ENCODE measurements around the gene FADS3. TPM values are rescaled to one million over a fixed set of nuclear protein-coding genes. Genes with fewer than 3 reads are reported as not detected.

The FADS3 gene
- total RNA-seq, 1 donor from 2014 or later = 135 TPM

DNA sequence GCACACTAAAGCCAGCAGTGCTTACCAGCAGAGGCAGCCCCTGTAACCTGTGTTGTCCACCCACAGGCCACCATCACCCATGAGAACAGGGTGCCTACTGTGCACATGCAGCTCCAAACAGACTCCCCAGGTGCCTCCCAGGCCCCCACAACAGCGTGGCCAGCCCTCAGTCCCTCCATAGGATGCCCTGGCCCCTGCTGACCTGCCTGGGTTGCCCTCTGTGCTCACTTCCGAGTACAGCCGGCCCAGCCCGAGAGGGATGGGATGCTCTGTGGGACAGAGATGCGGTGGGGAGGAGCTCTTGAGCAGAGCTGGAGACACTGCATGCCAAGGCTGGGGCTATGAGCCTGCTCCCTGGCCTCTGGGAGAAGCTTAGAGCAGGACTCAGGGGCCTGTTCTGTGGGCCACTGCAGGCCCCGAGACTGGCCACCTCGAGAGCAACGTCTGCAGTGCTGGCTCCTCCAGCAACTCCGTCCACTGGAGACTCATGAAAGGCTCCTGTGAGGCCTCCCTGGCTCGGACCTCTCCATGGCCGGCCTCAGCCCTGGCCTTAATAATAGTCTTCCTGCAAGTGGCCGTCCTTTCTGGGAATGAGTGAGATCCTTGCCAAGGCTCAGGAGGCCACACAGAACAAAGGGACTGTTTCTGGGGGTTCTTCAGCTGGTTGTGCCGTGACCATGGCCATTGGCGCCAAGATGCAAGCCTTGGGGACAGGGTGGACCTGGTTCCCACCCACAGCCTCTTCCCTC, 36.2 kb downstream of the FADS3 start:
- TF ChIP-seq, protein P1, sequence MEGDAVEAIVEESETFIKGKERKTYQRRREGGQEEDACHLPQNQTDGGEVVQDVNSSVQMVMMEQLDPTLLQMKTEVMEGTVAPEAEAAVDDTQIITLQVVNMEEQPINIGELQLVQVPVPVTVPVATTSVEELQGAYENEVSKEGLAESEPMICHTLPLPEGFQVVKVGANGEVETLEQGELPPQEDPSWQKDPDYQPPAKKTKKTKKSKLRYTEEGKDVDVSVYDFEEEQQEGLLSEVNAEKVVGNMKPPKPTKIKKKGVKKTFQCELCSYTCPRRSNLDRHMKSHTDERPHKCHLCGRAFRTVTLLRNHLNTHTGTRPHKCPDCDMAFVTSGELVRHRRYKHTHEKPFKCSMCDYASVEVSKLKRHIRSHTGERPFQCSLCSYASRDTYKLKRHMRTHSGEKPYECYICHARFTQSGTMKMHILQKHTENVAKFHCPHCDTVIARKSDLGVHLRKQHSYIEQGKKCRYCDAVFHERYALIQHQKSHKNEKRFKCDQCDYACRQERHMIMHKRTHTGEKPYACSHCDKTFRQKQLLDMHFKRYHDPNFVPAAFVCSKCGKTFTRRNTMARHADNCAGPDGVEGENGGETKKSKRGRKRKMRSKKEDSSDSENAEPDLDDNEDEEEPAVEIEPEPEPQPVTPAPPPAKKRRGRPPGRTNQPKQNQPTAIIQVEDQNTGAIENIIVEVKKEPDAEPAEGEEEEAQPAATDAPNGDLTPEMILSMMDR (IDR thresholded peaks at IDR 0.05) = no peak
- DNase-seq = no peak
- H3K36me3 Mint-ChIP-seq (ENCODE audit: low read depth) = peaks cover 4% of the 10 kb centered on the region
- intact Hi-C loops (cut with micrococcal nuclease) = no loop called here
- H3K4me1 Mint-ChIP-seq = no peaks in the 10 kb centered on the region
- H3K4me3 Mint-ChIP-seq = no peak overlapping the region
- no peak for ATAC-seq (ENCODE audit: low read depth)
- no peaks in the 10 kb centered on the region for H3K9me3 Mint-ChIP-seq
- ChIA-PET POLR2A (no interaction called here), CTCF (no interaction called here)
- H3K27ac Mint-ChIP-seq = no peak overlapping the region
- H3K27me3 Mint-ChIP-seq = no peaks in the 10 kb centered on the region

DNA sequence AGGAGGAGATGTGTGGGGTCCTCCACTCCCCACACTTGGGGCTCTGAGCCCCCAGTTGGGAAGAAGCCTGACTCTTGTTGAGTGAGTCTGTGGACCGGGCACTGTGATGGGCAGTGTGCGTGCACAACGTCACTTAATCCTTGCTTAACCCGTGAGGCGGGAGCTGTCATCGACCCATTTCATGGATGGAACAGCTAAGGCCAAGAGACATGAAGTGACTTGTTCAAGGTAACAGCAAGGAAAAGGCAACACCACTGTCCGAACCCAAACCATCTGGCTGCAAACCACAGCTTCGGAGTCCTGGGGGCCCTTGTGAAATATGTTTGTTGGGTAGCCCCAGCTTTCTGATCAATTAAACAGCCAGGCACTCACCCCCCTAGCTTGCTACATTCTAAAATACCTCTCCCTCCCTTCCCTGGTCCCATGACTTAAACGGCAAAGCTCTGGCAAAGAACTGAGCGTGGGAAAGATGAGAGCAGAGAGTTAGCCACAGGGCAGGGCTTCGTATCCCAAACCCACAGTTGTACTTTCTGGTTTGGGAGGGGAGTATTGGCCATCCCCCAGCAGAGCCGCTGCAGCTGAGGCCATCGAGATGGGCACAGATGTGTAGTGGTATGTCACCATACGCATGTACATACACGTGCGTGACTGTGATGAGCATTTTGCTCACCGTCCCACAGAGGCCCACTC, 37.0 kb downstream of the FADS3 start:
- Mint-ChIP-seq H3K36me3 (ENCODE audit: low read depth) (peaks cover 2% of the 10 kb centered on the region), H3K27ac (no peak overlapping the region), H3K4me3 (no peak overlapping the region), H3K4me1 (no peaks in the 10 kb centered on the region), H3K27me3 (no peaks in the 10 kb centered on the region), H3K9me3 (no peaks in the 10 kb centered on the region)
- TF ChIP-seq, protein P1 (IDR thresholded peaks at IDR 0.05) = no peak
- ChIA-PET POLR2A (no interaction called here), CTCF (no interaction called here)
- ATAC-seq (ENCODE audit: low read depth) (no peak), DNase-seq (no peak)
- intact Hi-C loops (cut with micrococcal nuclease) = no loop called here

DNA sequence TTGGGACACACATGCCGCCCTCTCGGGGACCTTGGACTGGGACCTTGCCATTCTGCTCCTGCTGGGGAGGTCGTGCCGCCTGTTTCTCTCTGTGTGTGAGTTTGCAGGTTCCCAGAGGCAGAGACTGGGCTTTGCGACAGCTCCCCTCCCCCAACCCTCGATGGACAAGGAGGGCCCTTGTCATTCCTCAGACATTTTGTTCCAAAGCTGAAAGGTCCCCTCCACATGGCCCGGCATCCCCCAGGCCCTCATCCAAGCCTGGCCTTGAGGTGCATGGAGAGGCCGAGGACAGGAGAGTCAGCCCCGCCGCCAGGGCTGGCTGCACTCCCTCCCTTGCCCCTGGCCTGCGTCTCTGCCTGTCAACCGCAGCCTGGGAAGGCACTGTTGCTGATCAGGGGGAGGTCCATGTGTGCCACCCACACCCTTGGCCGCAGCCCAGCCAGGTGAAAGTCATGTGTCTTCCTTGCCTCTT, 37.6 kb downstream of the FADS3 start:
- ChIA-PET POLR2A (interaction anchor here (0.6 to 0.7 kb wide), 3 partner anchors 33 to 1713 kb away, joined by 3 to 7 read pairs (median 6); no protein-coding TSS in a partner anchor), CTCF (no interaction called here)
- DNase-seq (no peak), ATAC-seq (ENCODE audit: low read depth) (no peak)
- Mint-ChIP-seq H3K36me3 (ENCODE audit: low read depth) (no peaks in the 10 kb centered on the region), H3K4me1 (no peaks in the 10 kb centered on the region), H3K9me3 (no peaks in the 10 kb centered on the region), H3K4me3 (no peak overlapping the region), H3K27me3 (no peaks in the 10 kb centered on the region), H3K27ac (no peak overlapping the region)
- TF ChIP-seq, protein P1 (IDR thresholded peaks at IDR 0.05) = no peak
- intact Hi-C loops (cut with micrococcal nuclease) = no loop called here

DNA sequence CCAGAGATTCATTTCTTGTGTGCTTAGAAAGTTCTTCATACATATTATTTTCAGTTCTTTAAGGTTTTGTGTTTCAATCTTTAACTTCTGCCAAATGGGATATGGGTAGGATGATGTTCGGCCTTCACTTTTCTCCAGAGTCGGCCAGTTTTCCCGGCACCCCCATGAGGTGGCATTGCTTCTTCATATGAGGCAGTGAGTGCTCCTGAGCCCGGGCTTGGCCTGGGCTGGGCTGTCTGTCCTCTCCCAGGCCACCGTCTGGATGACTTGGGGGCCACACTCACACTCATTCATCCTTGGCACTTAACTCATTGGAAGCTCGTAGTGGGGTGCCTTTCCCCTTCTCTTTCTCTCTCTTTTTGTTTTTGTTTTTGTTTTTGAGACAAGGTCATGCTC, 39.4 kb downstream of the FADS3 start:
- no peak for DNase-seq
- CTCF ChIA-PET = no interaction called here
- no peaks in the 10 kb centered on the region for H3K36me3 Mint-ChIP-seq (ENCODE audit: low read depth)
- H3K27me3 Mint-ChIP-seq = no peaks in the 10 kb centered on the region
- H3K27ac Mint-ChIP-seq = no peak overlapping the region
- no peaks in the 10 kb centered on the region for H3K4me1 Mint-ChIP-seq
- TF ChIP-seq, protein P1 (IDR thresholded peaks at IDR 0.05) = no peak
- no peaks in the 10 kb centered on the region for H3K9me3 Mint-ChIP-seq
- intact Hi-C loops (cut with micrococcal nuclease) = no loop called here
- POLR2A ChIA-PET = no interaction called here
- ATAC-seq (ENCODE audit: low read depth) = no peak
- H3K4me3 Mint-ChIP-seq = no peak overlapping the region

DNA sequence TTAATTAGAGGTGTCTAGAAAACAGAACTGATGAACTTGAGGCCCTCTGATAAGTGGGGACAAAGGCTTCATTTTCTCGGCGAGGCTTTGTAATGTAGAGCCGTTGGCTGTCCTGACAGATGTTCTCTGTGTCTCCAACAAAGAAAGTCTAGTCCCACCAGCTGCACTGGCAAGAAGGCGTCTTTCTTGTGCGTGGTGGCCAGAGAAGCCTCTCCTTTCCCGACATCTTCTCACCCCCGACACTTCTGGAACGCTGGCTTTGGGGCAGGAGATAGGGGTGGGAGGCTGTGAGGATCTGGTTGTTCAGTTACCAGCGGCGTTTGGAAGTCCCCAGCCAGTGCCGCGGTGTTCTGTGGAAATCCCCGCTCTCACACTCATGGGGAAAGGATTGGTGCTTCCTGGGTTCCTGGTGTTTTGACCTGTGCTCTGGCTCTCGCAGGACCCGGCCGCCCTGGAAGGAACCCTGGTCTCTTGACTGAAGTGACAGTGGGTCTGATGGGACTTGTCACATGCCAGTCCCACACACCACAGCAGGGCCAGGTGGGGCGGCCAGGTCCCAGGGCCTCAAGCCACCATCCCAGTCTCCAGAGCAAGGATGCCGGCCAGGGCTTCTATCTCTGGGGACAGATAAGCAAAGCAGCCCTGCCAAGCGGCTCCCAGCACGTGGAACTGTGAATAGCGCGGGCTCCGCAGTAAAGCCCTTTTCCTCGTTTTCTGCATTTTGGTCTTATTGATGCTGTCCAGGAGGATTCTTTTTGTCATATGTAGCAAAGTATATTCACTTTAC, 40.0 kb downstream of the FADS3 start:
- CTCF ChIA-PET = no interaction called here
- Mint-ChIP-seq H3K4me1 (no peaks in the 10 kb centered on the region), H3K27me3 (no peaks in the 10 kb centered on the region), H3K27ac (no peak overlapping the region), H3K9me3 (no peaks in the 10 kb centered on the region), H3K36me3 (ENCODE audit: low read depth) (no peaks in the 10 kb centered on the region), H3K4me3 (no peak overlapping the region)
- ATAC-seq (ENCODE audit: low read depth) (no peak), DNase-seq (no peak)
- TF ChIP-seq, protein P1 (IDR thresholded peaks at IDR 0.05) = no peak
- intact Hi-C loops (cut with micrococcal nuclease) = no loop called here
- POLR2A ChIA-PET = no interaction called here

All from activated B cell treated with CpG ODN at 0.5 μM for 24 hours (primary cell).